IMR-90 (cell line): ENCODE data around the gene CABP4.

Experiments used
- BHLHE40 ChIP-seq: fragments of 150-350 bp; IDR thresholded peaks from 2 replicates; pipeline ENCODE4 v1.6.1; 2016; ENCODE audit warnings: mild to moderate bottlenecking, low read depth, low read length
- CEBPB ChIP-seq: IDR thresholded peaks from 2 replicates; pipeline ENCODE4 v1.6.1; 2012; ENCODE audit warnings: low read depth, low read length, improper control_type of control experiment
- CHD1 ChIP-seq: IDR thresholded peaks from 2 replicates; pipeline ENCODE4 v1.6.1; 2012; ENCODE audit warnings: low read depth, low read length, improper control_type of control experiment
- CTCF ChIP-seq: conservative IDR thresholded peaks from 2 replicates; pipeline ENCODE4 v1.5.1; 2012; ENCODE audit warnings: mild to moderate bottlenecking, low read depth, low read length, improper control_type of control experiment
- ELK1 ChIP-seq: fragments of 150-350 bp; IDR thresholded peaks from 2 replicates; pipeline ENCODE4 v1.6.1; 2016; ENCODE audit warnings: low read depth, mild to moderate bottlenecking, low read length, moderate library complexity, borderline replicate concordance
- FOS ChIP-seq: fragments of 150-350 bp; IDR thresholded peaks from 2 replicates; pipeline ENCODE4 v1.6.1; 2016; ENCODE audit warnings: low read depth, low read length
- POLR2A ChIP-seq: IDR thresholded peaks from 2 replicates; pipeline ENCODE4 v1.6.1; 2012; ENCODE audit warnings: mild to moderate bottlenecking, low read depth, low read length
- RCOR1 ChIP-seq: IDR thresholded peaks from 2 replicates; pipeline ENCODE4 v1.6.1; 2012; ENCODE audit warnings: mild to moderate bottlenecking, low read length, improper control_type of control experiment; ENCODE audit not compliant: insufficient replicate concordance
- RFX5 ChIP-seq: IDR thresholded peaks from 2 replicates; pipeline ENCODE4 v1.8.0; 2012; ENCODE audit warnings: low read depth, mild to moderate bottlenecking, low read length, moderate library complexity

GRCh38 chr11:67428052-67429001 is 26.8 kb upstream of the CABP4 start, which contains the start of gene RPS6KB2:
- TF ChIP-seq POLR2A (peak; percentile 83), CTCF (no peak), FOS (peak; percentile 36; the same call in 1 of the 2 replicates), RCOR1 (no peak), BHLHE40 (no peak), ELK1 (no peak), CHD1 (no peak), RFX5 (no peak), CEBPB (peak; percentile 86)
